Measurements from ENCODE around the gene MINK1. TPM values are rescaled to one million over a fixed set of nuclear protein-coding genes. Genes with fewer than 3 reads are reported as not detected.
"Not testable (repeated sequence)": the region's sequence is repeated elsewhere in the genome, so short reads cannot be mapped to it uniquely, and the experiment has no call there.

MINK1 gene
- total and polyA plus RNA-seq, 4 donors, result 22.2 to 97.5 (median 52.1) TPM

DNA sequence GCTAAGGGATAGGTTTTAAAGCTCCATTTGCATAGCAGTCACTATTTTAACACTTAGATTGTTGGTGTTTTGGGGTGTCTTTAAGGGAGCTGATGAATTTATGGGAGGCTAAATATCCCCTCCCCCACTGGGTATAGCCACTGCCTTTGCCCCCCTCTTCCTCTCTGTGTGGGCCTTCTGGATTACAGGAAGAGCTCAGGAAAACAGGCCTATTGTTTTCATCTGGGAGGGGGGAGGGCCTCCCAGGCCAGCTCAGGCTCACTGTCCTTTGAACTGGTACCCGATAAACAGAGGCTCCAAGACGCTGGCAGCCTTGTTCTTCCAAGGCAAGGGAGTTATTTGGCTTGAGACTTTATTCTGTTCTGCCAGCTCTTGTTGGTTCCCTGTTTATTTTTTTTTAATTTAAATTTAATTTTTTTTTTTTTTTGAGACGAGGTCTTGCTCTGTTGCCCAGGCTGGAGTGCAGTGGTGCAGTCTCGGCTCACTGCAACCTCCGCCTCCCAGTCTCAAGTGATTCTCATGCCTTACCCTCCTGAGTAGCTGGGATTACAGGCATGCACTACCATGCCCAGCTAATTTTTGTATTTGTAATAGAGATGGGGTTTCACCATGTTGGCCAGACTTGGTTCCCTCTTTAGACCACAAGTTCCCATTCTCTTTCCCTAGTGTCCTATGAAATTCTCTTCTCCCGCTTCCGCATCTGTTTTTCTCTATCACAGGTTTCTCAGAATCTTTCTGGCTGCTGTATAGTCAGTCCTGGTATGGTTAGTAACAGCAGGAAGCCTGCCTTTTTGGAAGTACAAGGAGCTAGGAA, 25.1 kb downstream of the MINK1 start:
- no peak for DNase-seq
- WGBS, 2 donors, result 40 to 41% methylated on average over 7 of the region's 7 CpGs
- no peaks in the 10 kb centered on the region for H3K9me3 ChIP-seq (ENCODE audit: control insufficient read depth, low read length)
- H3K27ac ChIP-seq (ENCODE audit: low read depth in 1 of 2, low read length in 2 of 2), result no peak overlapping the region
- peak; percentile 55 for ATAC-seq (ENCODE audit: low FRiP score)
- H3K4me1 ChIP-seq (ENCODE audit: control insufficient read depth in 1 of 2, insufficient read depth in 2 of 2, low read length in 2 of 2), result no peaks in the 10 kb centered on the region
- no peak overlapping the region for H3K4me3 ChIP-seq (ENCODE audit: low read length in 2 of 2)
- intact Hi-C loops (cut with DNase I), result no loop called here
- no peaks in the 10 kb centered on the region for H3K27me3 ChIP-seq (ENCODE audit: control insufficient read depth in 1 of 2, insufficient read depth in 2 of 2, low read length in 1 of 2)
- no peaks in the 10 kb centered on the region for H3K36me3 ChIP-seq (ENCODE audit: control insufficient read depth in 1 of 2, insufficient read depth in 2 of 2, low read length in 1 of 2)

DNA sequence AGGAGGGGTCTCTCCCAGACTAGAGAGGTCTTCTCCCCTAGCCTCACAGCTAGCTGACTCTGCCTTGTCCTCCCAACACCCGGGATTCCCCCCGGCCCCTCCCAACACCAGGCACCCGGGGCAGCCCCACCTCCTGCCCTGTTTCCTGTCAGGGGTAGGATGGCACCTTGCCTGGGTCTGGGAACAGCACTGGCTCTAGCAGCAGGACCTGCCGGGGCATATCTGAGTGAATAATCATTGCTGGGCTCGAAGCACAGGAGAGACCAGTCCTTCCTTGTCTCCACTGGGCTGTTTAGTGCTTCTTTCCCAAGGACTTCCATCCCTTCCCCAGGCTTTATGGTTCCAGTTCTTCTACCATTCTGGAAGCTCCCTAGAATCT, 25.7 kb downstream of the MINK1 start:
- DNase-seq, result peak in 1 of 2 donors; percentile 71
- intact Hi-C loops (cut with DNase I), result no loop called here
- Histone ChIP-seq H3K27me3 (ENCODE audit: control insufficient read depth in 1 of 2, insufficient read depth in 2 of 2, low read length in 1 of 2) (no peaks in the 10 kb centered on the region), H3K36me3 (ENCODE audit: control insufficient read depth in 1 of 2, insufficient read depth in 2 of 2, low read length in 1 of 2) (no peaks in the 10 kb centered on the region), H3K9me3 (ENCODE audit: control insufficient read depth, low read length) (no peaks in the 10 kb centered on the region), H3K27ac (ENCODE audit: low read depth in 1 of 2, low read length in 2 of 2) (no peak overlapping the region), H3K4me1 (ENCODE audit: control insufficient read depth in 1 of 2, insufficient read depth in 2 of 2, low read length in 2 of 2) (no peaks in the 10 kb centered on the region), H3K4me3 (ENCODE audit: low read length in 2 of 2) (no peak overlapping the region)
- WGBS, 2 donors, result 5 to 12% methylated on average over 5 of the region's 5 CpGs
- no peak for ATAC-seq (ENCODE audit: low FRiP score)

DNA sequence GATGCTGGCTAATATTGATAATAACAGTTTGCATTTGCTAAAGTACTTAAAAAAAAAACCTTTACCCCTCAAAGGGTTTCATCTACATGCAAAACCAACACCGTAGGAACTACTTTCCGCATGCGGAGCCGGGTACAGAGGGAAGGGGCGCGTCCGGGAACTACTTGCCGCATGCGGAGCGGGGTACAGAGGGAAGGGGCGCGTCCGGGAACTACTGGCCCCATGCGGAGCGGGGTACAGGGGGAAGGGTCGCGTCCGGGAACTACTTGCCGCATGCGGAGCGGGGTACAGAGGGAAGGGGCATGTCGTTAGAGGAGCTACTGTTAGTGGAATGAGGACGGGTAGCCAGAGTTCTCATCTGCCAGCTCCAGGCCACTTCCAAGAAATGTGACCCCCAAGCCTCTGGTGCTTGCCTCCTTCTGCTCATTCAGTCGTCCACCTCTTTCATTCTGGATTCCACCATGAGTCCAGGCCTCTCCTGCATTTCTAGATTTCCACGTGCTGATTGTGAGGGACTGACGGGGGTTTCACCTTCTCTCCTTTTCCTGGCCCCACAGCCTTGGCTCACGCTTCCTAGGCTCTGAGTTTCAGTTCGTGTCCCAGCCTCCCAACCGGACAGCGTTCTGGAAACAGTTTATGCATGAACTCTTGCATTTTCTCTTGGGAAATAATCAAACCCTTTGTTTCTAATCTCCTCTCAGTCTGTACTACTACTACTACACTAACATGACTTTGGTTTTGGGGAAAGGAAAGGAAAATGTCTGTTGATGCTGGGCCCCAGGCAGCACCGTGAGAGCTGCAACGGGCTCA, 26.9 kb downstream of the MINK1 start:
- no peaks in the 10 kb centered on the region for H3K27me3 ChIP-seq (ENCODE audit: control insufficient read depth in 1 of 2, insufficient read depth in 2 of 2, low read length in 1 of 2)
- DNase-seq, result no peak
- H3K4me3 ChIP-seq (ENCODE audit: low read length in 2 of 2), result no peak overlapping the region
- H3K4me1 ChIP-seq (ENCODE audit: control insufficient read depth in 1 of 2, insufficient read depth in 2 of 2, low read length in 2 of 2), result no peaks in the 10 kb centered on the region
- no peaks in the 10 kb centered on the region for H3K9me3 ChIP-seq (ENCODE audit: control insufficient read depth, low read length)
- ATAC-seq (ENCODE audit: low FRiP score), result no peak
- H3K27ac ChIP-seq (ENCODE audit: low read depth in 1 of 2, low read length in 2 of 2), result no peak overlapping the region
- WGBS, 2 donors, result 83 to 88% methylated on average over 32 of the region's 32 CpGs
- intact Hi-C loops (cut with DNase I), result no loop called here
- no peaks in the 10 kb centered on the region for H3K36me3 ChIP-seq (ENCODE audit: control insufficient read depth in 1 of 2, insufficient read depth in 2 of 2, low read length in 1 of 2)

DNA sequence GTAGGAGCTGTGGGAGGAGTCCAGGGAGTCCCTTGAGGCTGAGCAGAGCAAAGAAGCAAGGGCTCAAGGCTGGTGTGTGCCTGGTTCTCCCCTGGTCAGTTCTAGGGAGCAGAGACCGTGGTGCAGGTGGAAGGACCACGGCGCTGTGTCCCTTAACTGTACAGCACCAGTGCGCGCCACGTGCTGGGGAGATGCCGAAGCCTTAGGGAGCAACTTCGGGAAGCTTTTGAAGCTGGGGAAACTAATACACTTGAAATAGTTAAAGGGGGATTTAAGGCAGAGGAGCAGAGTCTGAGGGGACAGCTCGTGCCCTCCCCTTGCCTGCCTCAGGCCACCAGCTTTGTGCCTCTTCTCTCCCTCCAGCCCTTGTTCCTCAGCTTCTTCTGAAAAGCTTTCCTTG, 27.5 kb downstream of the MINK1 start:
- Histone ChIP-seq H3K9me3 (ENCODE audit: control insufficient read depth, low read length) (no peaks in the 10 kb centered on the region), H3K27ac (ENCODE audit: low read depth in 1 of 2, low read length in 2 of 2) (no peak overlapping the region), H3K4me3 (ENCODE audit: low read length in 2 of 2) (no peak overlapping the region), H3K27me3 (ENCODE audit: control insufficient read depth in 1 of 2, insufficient read depth in 2 of 2, low read length in 1 of 2) (no peaks in the 10 kb centered on the region), H3K36me3 (ENCODE audit: control insufficient read depth in 1 of 2, insufficient read depth in 2 of 2, low read length in 1 of 2) (no peaks in the 10 kb centered on the region), H3K4me1 (ENCODE audit: control insufficient read depth in 1 of 2, insufficient read depth in 2 of 2, low read length in 2 of 2) (no peaks in the 10 kb centered on the region)
- 91 to 92% methylated on average over 9 of the region's 9 CpGs for WGBS, 2 donors
- no peak for ATAC-seq (ENCODE audit: low FRiP score)
- intact Hi-C loops (cut with DNase I), result no loop called here
- DNase-seq, result no peak

DNA sequence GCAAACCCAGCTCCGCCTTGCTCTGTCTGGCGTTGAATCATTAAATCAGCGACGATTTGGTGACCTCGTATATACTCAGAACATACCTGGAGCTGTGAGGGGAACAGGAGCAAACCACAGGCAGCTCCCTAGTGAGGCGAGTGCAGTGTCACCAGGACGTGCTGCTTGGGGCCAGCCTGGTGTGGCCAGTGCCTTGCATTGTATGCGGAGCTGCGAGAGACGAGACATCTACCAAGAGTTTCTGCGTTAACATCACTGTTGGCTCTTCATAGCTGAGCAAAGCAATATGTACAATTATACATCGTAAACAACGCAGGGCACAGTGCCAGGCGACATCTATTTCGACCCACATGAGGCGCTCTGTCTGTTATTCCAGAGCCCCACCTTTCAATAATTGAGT, 27.9 kb downstream of the MINK1 start:
- DNase-seq, result no peak
- no peaks in the 10 kb centered on the region for H3K9me3 ChIP-seq (ENCODE audit: control insufficient read depth, low read length)
- ATAC-seq (ENCODE audit: low FRiP score), result no peak
- H3K27ac ChIP-seq (ENCODE audit: low read depth in 1 of 2, low read length in 2 of 2), result no peak overlapping the region
- intact Hi-C loops (cut with DNase I), result no loop called here
- no peaks in the 10 kb centered on the region for H3K36me3 ChIP-seq (ENCODE audit: control insufficient read depth in 1 of 2, insufficient read depth in 2 of 2, low read length in 1 of 2)
- H3K27me3 ChIP-seq (ENCODE audit: control insufficient read depth in 1 of 2, insufficient read depth in 2 of 2, low read length in 1 of 2), result no peaks in the 10 kb centered on the region
- no peak overlapping the region for H3K4me3 ChIP-seq (ENCODE audit: low read length in 2 of 2)
- H3K4me1 ChIP-seq (ENCODE audit: control insufficient read depth in 1 of 2, insufficient read depth in 2 of 2, low read length in 2 of 2), result no peaks in the 10 kb centered on the region
- 94 to 96% methylated on average over 16 of the region's 16 CpGs for WGBS, 2 donors

DNA sequence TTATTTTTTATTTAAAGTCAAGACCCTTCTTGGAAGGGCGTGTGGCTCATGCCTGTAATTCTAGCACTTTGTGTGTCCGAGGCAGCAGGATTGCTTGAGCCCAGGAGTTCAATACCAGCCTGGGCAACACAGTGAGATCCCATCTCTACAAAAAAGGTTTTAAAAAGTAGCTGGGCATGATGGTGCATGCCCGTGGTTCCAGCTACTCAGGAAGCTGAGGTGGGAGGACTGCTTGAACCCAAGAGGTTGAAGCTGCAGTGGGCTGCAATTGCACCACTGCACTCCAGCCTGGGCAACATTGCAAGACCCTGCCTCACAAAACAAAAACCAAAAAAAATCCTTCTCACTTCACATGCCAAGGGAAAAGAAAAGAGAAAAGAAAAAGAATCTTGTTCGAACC, 29.6 kb downstream of the MINK1 start:
- H3K27ac ChIP-seq (ENCODE audit: low read depth in 1 of 2, low read length in 2 of 2), result no peak overlapping the region
- intact Hi-C loops (cut with DNase I), result no loop called here

DNA sequence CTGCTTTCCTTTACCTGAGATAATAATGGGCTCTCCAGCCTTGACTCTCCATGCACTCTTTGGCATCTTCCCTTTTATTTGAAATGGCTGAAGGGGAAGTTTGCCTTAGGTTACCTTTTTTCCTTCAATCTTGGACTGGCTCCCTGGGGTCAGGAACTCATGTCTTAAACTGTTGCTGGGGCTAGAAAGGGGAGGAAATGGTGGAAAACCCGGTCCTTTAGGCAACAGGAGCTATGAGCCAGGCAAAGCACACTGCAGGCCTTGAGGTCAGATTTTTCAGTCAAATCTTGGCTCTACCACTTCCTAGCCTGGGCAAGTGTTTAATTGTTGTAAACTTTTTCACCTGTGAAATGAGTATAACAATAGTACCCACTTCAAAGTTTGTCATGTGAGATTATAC, 30.2 kb downstream of the MINK1 start:
- H3K4me1 ChIP-seq (ENCODE audit: control insufficient read depth in 1 of 2, insufficient read depth in 2 of 2, low read length in 2 of 2), result no peaks in the 10 kb centered on the region
- no peak overlapping the region for H3K4me3 ChIP-seq (ENCODE audit: low read length in 2 of 2)
- H3K9me3 ChIP-seq (ENCODE audit: control insufficient read depth, low read length), result no peaks in the 10 kb centered on the region
- H3K27me3 ChIP-seq (ENCODE audit: control insufficient read depth in 1 of 2, insufficient read depth in 2 of 2, low read length in 1 of 2), result no peaks in the 10 kb centered on the region
- no peak for ATAC-seq (ENCODE audit: low FRiP score)
- H3K36me3 ChIP-seq (ENCODE audit: control insufficient read depth in 1 of 2, insufficient read depth in 2 of 2, low read length in 1 of 2), result no peaks in the 10 kb centered on the region
- intact Hi-C loops (cut with DNase I), result no loop called here
- H3K27ac ChIP-seq (ENCODE audit: low read depth in 1 of 2, low read length in 2 of 2), result no peak overlapping the region
- WGBS, 2 donors, result 86 to 92% methylated on average over 1 of the region's 1 CpG
- no peak for DNase-seq

More for the DNA sequence above, 29.6 kb downstream of the MINK1 start:
- Histone ChIP-seq H3K4me3 (ENCODE audit: low read length in 2 of 2) (no peak overlapping the region), H3K4me1 (ENCODE audit: control insufficient read depth in 1 of 2, insufficient read depth in 2 of 2, low read length in 2 of 2) (no peaks in the 10 kb centered on the region), H3K36me3 (ENCODE audit: control insufficient read depth in 1 of 2, insufficient read depth in 2 of 2, low read length in 1 of 2) (no peaks in the 10 kb centered on the region), H3K9me3 (ENCODE audit: control insufficient read depth, low read length) (no peaks in the 10 kb centered on the region), H3K27me3 (ENCODE audit: control insufficient read depth in 1 of 2, insufficient read depth in 2 of 2, low read length in 1 of 2) (no peaks in the 10 kb centered on the region)
- DNase-seq (no peak), ATAC-seq (ENCODE audit: low FRiP score) (no peak)
- 92 to 96% methylated on average over 4 of the region's 4 CpGs for WGBS, 2 donors

DNA sequence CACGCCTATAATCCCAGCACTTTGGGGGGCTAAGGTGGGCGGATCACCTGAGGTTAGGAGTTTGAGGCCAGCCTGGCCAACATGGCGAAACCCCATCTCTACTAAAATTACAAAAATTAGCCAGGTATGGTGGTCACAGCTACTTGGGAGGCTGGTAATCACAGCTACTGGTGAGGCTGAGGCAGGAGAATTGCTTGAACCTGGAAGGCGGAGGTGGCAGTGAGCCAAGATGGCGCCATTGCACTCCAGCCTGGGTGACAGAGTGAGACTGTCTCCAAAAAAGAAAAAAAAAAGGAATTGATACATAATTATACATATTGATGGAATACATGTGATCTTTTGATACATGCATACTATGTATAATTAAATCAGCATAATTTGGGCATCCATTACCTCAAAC, 34.4 kb downstream of the MINK1 start:
- DNase-seq, result not testable (repeated sequence)

More for the DNA sequence above, 34.4 kb downstream of the MINK1 start:
- H3K4me3 ChIP-seq (ENCODE audit: low read length in 2 of 2); H3K36me3 ChIP-seq (ENCODE audit: control insufficient read depth in 1 of 2, insufficient read depth in 2 of 2, low read length in 1 of 2); H3K4me1 ChIP-seq (ENCODE audit: control insufficient read depth in 1 of 2, insufficient read depth in 2 of 2, low read length in 2 of 2); ATAC-seq (ENCODE audit: low FRiP score); H3K27ac ChIP-seq (ENCODE audit: low read depth in 1 of 2, low read length in 2 of 2); H3K9me3 ChIP-seq (ENCODE audit: control insufficient read depth, low read length); intact Hi-C loops (cut with DNase I); H3K27me3 ChIP-seq (ENCODE audit: control insufficient read depth in 1 of 2, insufficient read depth in 2 of 2, low read length in 1 of 2): not testable (repeated sequence)
- 79 to 84% methylated on average over 5 of the region's 5 CpGs for WGBS, 2 donors

Measured in aorta (tissue), 5 donors.